ENCODE results near the gene CHRNB1.

CHRNB1 gene

GRCh38 chr17:7442142-7442541 is 2.7 kb upstream of the CHRNB1 start:
- H3K9me3 ChIP-seq (ENCODE audit: control insufficient read depth in 5 of 5, low read length in 5 of 5), result no peaks in the 10 kb centered on the region
- peaks cover 7 to 47% (median 30%) of the 10 kb centered on the region in 5 donors for H3K27me3 ChIP-seq (ENCODE audit: control insufficient read depth in 5 of 5, insufficient read depth in 4 of 5, low read length in 5 of 5)
- no peak overlapping the region for H3K4me3 ChIP-seq (ENCODE audit: low read depth in 1 of 5, low read length in 5 of 5)
- no peak overlapping the region for H3K9ac ChIP-seq (ENCODE audit: low read length in 5 of 5)
- H3K36me3 ChIP-seq (ENCODE audit: control insufficient read depth in 5 of 5, insufficient read depth in 5 of 5, low read length in 5 of 5), result no peaks in the 10 kb centered on the region
- H3K4me1 ChIP-seq (ENCODE audit: control insufficient read depth in 5 of 5, insufficient read depth in 5 of 5, low read length in 5 of 5), result peaks cover 1 to 60% (median 47%) of the 10 kb centered on the region in 5 donors
- H3K27ac ChIP-seq (ENCODE audit: low read depth, low read length), result no peak overlapping the region

DNA sequence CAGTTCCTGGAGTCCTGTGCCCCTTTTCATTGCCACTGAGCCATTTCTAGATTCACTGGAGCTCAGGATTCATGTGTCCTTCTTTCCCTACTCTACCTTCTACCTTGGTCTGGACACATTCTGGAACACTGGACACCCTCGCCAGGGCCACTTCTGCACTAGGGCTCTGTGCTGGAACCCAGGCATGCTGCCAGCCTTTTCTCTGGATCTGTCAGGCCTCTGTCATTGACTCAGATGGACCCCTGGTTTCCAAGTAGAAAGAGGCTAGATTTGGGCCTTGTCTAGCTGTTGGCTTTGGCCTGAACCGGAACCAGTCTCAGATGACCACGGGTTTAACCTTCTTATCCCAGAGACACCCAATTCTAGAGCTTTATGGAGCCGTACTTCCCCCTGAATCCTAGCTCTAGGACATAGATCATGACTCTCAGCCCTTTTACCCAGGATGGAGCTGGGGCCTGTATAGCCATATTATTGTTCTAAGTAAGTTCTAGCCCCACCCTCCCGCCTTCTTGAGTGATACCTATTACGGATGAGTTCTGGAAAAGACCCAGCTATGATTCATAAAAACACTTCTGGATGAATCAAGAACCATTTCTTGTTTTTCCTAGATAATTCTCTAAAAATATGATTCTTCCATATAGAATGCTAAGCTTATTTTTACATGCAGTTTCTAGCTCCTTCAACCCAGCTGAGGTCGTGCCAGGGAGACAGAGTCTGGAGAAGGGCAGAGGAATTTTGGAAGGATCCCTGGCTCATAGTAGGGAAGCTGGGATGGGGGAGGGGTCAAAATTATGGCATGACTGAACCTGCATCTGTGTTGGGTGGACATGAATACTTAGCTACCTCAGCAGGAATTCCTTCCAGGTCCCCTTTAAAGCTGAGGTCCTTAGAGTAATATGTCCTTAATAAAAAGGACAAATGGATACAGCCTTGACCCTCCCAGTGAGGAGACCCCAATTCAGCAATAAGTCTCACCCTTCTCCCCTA is 1.1 kb upstream of the CHRNB1 start:
- Histone ChIP-seq H3K9me3 (ENCODE audit: control insufficient read depth in 5 of 5, low read length in 5 of 5) (no peaks in the 10 kb centered on the region), H3K27me3 (ENCODE audit: control insufficient read depth in 5 of 5, insufficient read depth in 4 of 5, low read length in 5 of 5) (peaks cover 10 to 48% (median 30%) of the 10 kb centered on the region in 5 donors), H3K36me3 (ENCODE audit: control insufficient read depth in 5 of 5, insufficient read depth in 5 of 5, low read length in 5 of 5) (no peaks in the 10 kb centered on the region), H3K4me3 (ENCODE audit: low read depth in 1 of 5, low read length in 5 of 5) (no peak overlapping the region), H3K4me1 (ENCODE audit: control insufficient read depth in 5 of 5, insufficient read depth in 5 of 5, low read length in 5 of 5) (peaks cover 1 to 44% (median 33%) of the 10 kb centered on the region in 5 donors), H3K27ac (ENCODE audit: low read depth, low read length) (no peak overlapping the region), H3K9ac (ENCODE audit: low read length in 5 of 5) (no peak overlapping the region)

- Histone ChIP-seq H3K27ac (ENCODE audit: low read depth, low read length) (no peak overlapping the region), H3K9ac (ENCODE audit: low read length in 5 of 5) (no peak overlapping the region), H3K4me1 (ENCODE audit: control insufficient read depth in 5 of 5, insufficient read depth in 5 of 5, low read length in 5 of 5) (peaks cover 1 to 27% (median 21%) of the 10 kb centered on the region in 5 donors), H3K9me3 (ENCODE audit: control insufficient read depth in 5 of 5, low read length in 5 of 5) (no peaks in the 10 kb centered on the region), H3K27me3 (ENCODE audit: control insufficient read depth in 5 of 5, insufficient read depth in 4 of 5, low read length in 5 of 5) (peaks cover 10 to 32% (median 23%) of the 10 kb centered on the region in 5 donors), H3K36me3 (ENCODE audit: control insufficient read depth in 5 of 5, insufficient read depth in 5 of 5, low read length in 5 of 5) (no peaks in the 10 kb centered on the region), H3K4me3 (ENCODE audit: low read depth in 1 of 5, low read length in 5 of 5) (peak overlapping the region in 4 of 5 donors; percentile 11 to 69 (median 60))
These were observed 733 bp downstream of the CHRNB1 start for GRCh38 chr17:7445619-7445968.

- no peak overlapping the region for H3K27ac ChIP-seq (ENCODE audit: low read depth, low read length)
- H3K36me3 ChIP-seq (ENCODE audit: control insufficient read depth in 5 of 5, insufficient read depth in 5 of 5, low read length in 5 of 5), result no peaks in the 10 kb centered on the region
- H3K9me3 ChIP-seq (ENCODE audit: control insufficient read depth in 5 of 5, low read length in 5 of 5), result no peaks in the 10 kb centered on the region
- H3K4me1 ChIP-seq (ENCODE audit: control insufficient read depth in 5 of 5, insufficient read depth in 5 of 5, low read length in 5 of 5), result peaks cover 1 to 20% (median 16%) of the 10 kb centered on the region in 5 donors
- no peak overlapping the region for H3K9ac ChIP-seq (ENCODE audit: low read length in 5 of 5)
- H3K4me3 ChIP-seq (ENCODE audit: low read depth in 1 of 5, low read length in 5 of 5), result no peak overlapping the region
- peaks cover 10 to 29% (median 20%) of the 10 kb centered on the region in 5 donors for H3K27me3 ChIP-seq (ENCODE audit: control insufficient read depth in 5 of 5, insufficient read depth in 4 of 5, low read length in 5 of 5)
These were observed 3.6 kb downstream of the CHRNB1 start for GRCh38 chr17:7448461-7448860.

DNA sequence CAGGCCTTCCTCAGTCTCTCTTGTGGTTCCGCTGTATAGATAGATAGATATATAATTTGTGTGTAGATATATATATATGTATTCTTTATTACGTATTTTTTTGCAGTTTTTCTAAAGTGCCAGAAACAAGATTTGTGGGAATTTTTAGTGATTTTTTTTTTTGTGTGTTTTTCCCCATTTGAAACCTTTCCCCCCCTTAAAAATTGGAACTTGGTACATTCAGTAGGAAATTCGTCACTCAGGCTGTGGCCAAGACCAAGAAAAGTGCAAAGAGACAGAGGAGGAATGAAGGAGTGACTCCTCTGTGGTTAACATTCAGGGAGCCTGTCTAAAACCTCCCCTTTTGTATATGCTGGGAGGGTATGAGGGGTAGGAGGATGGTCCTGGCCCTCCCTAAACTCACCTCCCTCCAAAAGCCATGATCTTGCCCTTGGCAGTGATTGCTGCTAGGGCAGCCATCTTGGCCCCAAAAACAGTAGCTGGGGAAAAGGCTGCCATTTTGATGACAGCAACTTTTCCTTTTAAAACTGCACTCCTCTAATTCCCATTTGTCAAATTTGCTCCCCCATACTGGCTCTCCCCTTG is 15.2 kb downstream of the CHRNB1 start:
- H3K27me3 ChIP-seq (ENCODE audit: control insufficient read depth in 5 of 5, insufficient read depth in 4 of 5, low read length in 5 of 5), result no peaks in the 10 kb centered on the region
- H3K27ac ChIP-seq (ENCODE audit: low read depth, low read length), result no peak overlapping the region
- H3K4me3 ChIP-seq (ENCODE audit: low read depth in 1 of 5, low read length in 5 of 5), result no peak overlapping the region
- H3K9ac ChIP-seq (ENCODE audit: low read length in 5 of 5), result no peak overlapping the region
- H3K9me3 ChIP-seq (ENCODE audit: control insufficient read depth in 5 of 5, low read length in 5 of 5), result no peaks in the 10 kb centered on the region
- peaks cover 0 to 28% (median 22%) of the 10 kb centered on the region in 5 donors for H3K36me3 ChIP-seq (ENCODE audit: control insufficient read depth in 5 of 5, insufficient read depth in 5 of 5, low read length in 5 of 5)
- H3K4me1 ChIP-seq (ENCODE audit: control insufficient read depth in 5 of 5, insufficient read depth in 5 of 5, low read length in 5 of 5), result peaks cover 5 to 21% (median 10%) of the 10 kb centered on the region in 5 donors

DNA sequence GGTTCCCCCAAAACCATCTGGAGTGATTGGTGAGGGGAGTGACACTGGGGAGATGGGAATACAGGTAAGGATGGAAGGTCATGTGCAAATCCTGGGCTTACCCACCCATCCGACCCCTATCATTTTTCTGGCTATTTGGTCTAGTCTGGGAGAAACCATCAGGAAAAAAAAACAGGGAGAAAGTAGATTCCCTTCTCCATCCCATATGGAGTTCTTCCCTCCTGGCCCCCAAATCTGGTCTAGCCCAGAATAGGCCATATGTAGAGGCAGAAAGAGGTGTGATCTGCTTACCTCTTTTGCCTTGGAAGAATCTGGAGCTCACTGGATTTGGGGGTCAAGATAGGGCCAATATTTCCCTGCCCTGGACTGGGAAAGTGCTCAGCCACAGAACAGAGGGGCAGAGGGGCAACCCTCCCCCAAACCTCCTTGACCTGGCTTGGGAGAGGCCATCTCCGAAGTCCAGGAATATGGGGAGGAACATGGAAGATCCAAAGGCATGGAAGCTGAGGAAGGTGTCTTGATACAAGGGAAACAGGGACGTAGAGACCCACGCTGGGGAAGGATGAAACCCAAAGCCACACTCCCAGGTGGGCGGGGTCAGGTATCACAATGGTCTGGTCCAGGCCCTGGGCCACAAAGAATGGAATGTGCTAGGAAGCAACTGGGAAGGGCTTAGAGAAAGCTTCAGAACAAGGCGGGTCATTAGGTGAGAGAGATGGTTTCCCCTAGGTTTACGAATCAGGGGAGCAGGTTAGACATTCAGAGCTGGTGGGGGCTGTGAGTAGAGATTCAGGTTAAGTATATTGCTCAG is 16.2 kb downstream of the CHRNB1 start:
- Histone ChIP-seq H3K4me3 (ENCODE audit: low read depth in 1 of 5, low read length in 5 of 5) (no peak overlapping the region), H3K4me1 (ENCODE audit: control insufficient read depth in 5 of 5, insufficient read depth in 5 of 5, low read length in 5 of 5) (peaks cover 0 to 20% (median 9%) of the 10 kb centered on the region in 5 donors), H3K36me3 (ENCODE audit: control insufficient read depth in 5 of 5, insufficient read depth in 5 of 5, low read length in 5 of 5) (peaks cover 0 to 36% (median 27%) of the 10 kb centered on the region in 5 donors), H3K27ac (ENCODE audit: low read depth, low read length) (no peak overlapping the region), H3K9me3 (ENCODE audit: control insufficient read depth in 5 of 5, low read length in 5 of 5) (no peaks in the 10 kb centered on the region), H3K27me3 (ENCODE audit: control insufficient read depth in 5 of 5, insufficient read depth in 4 of 5, low read length in 5 of 5) (no peaks in the 10 kb centered on the region), H3K9ac (ENCODE audit: low read length in 5 of 5) (no peak overlapping the region)

- no peak overlapping the region for H3K9ac ChIP-seq (ENCODE audit: low read length in 5 of 5)
- H3K4me1 ChIP-seq (ENCODE audit: control insufficient read depth in 5 of 5, insufficient read depth in 5 of 5, low read length in 5 of 5), result peaks cover 0 to 30% (median 15%) of the 10 kb centered on the region in 5 donors
- H3K9me3 ChIP-seq (ENCODE audit: control insufficient read depth in 5 of 5, low read length in 5 of 5), result no peaks in the 10 kb centered on the region
- no peak overlapping the region for H3K4me3 ChIP-seq (ENCODE audit: low read depth in 1 of 5, low read length in 5 of 5)
- H3K36me3 ChIP-seq (ENCODE audit: control insufficient read depth in 5 of 5, insufficient read depth in 5 of 5, low read length in 5 of 5), result peaks cover 0 to 48% (median 33%) of the 10 kb centered on the region in 5 donors
- H3K27ac ChIP-seq (ENCODE audit: low read depth, low read length), result no peak overlapping the region
- no peaks in the 10 kb centered on the region for H3K27me3 ChIP-seq (ENCODE audit: control insufficient read depth in 5 of 5, insufficient read depth in 4 of 5, low read length in 5 of 5)
These were observed 17.9 kb downstream of the CHRNB1 start for GRCh38 chr17:7462474-7463371.

DNA sequence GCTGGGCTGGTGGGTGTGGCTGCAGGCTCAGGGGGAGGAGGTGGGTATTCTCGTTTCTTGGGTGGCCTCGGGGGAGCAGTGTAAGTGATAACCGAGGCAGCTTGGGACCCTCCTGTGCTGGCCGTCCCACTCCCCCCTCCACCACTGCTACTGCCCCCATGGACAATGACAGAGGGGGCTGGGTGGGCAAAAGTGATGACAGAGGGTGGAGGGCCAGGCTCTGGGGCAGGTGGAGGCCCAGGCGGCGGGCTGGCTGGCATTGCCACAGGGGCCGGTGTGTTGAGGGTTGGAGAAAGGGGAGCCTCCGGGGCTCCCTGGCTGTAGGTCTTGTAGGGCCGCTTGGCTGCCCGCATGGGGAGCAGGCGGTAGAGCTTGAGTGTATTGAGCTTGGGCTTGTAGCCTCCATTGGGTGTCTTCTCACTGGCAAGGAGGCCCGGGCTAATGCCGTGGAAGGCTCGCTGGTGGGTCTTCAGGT is 18.5 kb downstream of the CHRNB1 start:
- H3K36me3 ChIP-seq (ENCODE audit: control insufficient read depth in 5 of 5, insufficient read depth in 5 of 5, low read length in 5 of 5), result peaks cover 0 to 48% (median 33%) of the 10 kb centered on the region in 5 donors

DNA sequence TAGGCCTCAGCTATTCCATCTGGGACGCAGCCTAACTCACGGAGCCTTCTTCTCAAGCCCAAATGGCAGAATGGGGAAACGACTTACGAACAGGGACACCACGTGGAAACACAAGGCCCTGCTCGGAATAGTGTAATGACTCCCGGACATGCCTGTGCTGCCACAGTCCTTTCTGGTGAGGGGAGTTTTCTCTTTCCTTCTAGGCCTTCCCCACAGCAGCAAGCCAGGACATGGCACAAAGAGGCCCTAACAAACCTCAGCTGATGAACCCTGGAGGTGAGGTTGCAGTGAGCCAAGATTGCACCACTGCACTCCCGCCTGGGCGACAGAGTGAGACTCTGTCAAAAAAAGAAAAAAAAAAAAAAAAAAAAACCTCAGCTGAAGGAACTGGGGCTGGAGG is 19.2 kb downstream of the CHRNB1 start:
- H3K4me1 ChIP-seq (ENCODE audit: control insufficient read depth in 5 of 5, insufficient read depth in 5 of 5, low read length in 5 of 5), result peaks cover 0 to 39% (median 25%) of the 10 kb centered on the region in 5 donors
- H3K27ac ChIP-seq (ENCODE audit: low read depth, low read length), result no peak overlapping the region
- peaks cover 0 to 50% (median 33%) of the 10 kb centered on the region in 5 donors for H3K36me3 ChIP-seq (ENCODE audit: control insufficient read depth in 5 of 5, insufficient read depth in 5 of 5, low read length in 5 of 5)
- H3K4me3 ChIP-seq (ENCODE audit: low read depth in 1 of 5, low read length in 5 of 5), result no peak overlapping the region
- H3K9ac ChIP-seq (ENCODE audit: low read length in 5 of 5), result no peak overlapping the region
- no peaks in the 10 kb centered on the region for H3K27me3 ChIP-seq (ENCODE audit: control insufficient read depth in 5 of 5, insufficient read depth in 4 of 5, low read length in 5 of 5)
- H3K9me3 ChIP-seq (ENCODE audit: control insufficient read depth in 5 of 5, low read length in 5 of 5), result no peaks in the 10 kb centered on the region

More for the DNA sequence above, 18.5 kb downstream of the CHRNB1 start:
- H3K27ac ChIP-seq (ENCODE audit: low read depth, low read length), result no peak overlapping the region
- H3K27me3 ChIP-seq (ENCODE audit: control insufficient read depth in 5 of 5, insufficient read depth in 4 of 5, low read length in 5 of 5), result no peaks in the 10 kb centered on the region
- no peaks in the 10 kb centered on the region for H3K9me3 ChIP-seq (ENCODE audit: control insufficient read depth in 5 of 5, low read length in 5 of 5)
- peaks cover 0 to 33% (median 19%) of the 10 kb centered on the region in 5 donors for H3K4me1 ChIP-seq (ENCODE audit: control insufficient read depth in 5 of 5, insufficient read depth in 5 of 5, low read length in 5 of 5)
- H3K4me3 ChIP-seq (ENCODE audit: low read depth in 1 of 5, low read length in 5 of 5), result no peak overlapping the region
- H3K9ac ChIP-seq (ENCODE audit: low read length in 5 of 5), result no peak overlapping the region

All from subcutaneous abdominal adipose tissue (tissue), 5 donors.